AG04449 (cell line): Measurements from ENCODE around the gene USP32.

ENCODE experiments used
- CTCF ChIA-PET: fragments of 350-600 bp; formaldehyde crosslinking; extraction: SDS; loops from one replicate; lab custom pipeline; 2021; ENCODE audit warnings: antibody characterized with exemption; lab: Yijun Ruan, JAX
- POLR2A ChIA-PET: fragments of 400-600, 350-600 bp; formaldehyde crosslinking; extraction: SDS; loops from one replicate; lab custom pipeline; 2020; ENCODE audit warnings: antibody characterized with exemption, inconsistent platforms; lab: Yijun Ruan, JAX
- DNase-seq: peaks from one replicate; pipeline ENCODE4 v3.0.0-alpha.2; 2010; ENCODE audit warnings: low read depth, low spot score
- H3K4me3 ChIP-seq: 2 replicates; pipeline ENCODE4 v1.5.1; 2011; ENCODE audit warnings: low read depth, mild to moderate bottlenecking, control low read depth, low read length
- TF ChIP-seq, protein P1 (sequence below): IDR thresholded peaks from one replicate; pipeline ENCODE4 v1.5.1; 2011; ENCODE audit warnings: mild to moderate bottlenecking, moderate library complexity, low read length, control low read depth, inconsistent platforms; ENCODE audit not compliant: insufficient read depth; ENCODE audit errors: missing control alignments

Gene USP32

DNA sequence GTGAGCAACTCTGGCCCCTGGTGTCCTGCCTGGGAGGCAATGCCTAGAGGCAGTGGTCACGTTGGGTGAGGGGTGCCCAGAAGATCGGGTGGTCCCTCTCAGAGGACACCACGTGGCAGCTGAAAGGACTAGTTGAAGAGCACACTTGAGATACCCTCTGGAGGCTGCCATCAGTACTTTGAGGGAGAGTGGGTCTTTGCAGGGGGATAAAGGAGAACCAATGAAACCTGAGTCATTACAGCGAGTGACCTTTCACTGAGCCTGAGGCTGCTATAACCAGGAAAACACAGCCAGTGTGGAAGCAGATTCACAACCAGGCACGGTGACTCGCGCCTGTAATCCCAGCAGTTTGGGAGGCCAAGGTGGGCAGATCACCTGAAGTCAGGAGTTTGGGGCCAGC is 223.3 kb downstream of the USP32 start:
- ChIA-PET POLR2A (no interaction called here), CTCF (no interaction called here)
- H3K4me3 ChIP-seq = no peak overlapping the region
- DNase-seq = no peak
- TF ChIP-seq, protein P1, sequence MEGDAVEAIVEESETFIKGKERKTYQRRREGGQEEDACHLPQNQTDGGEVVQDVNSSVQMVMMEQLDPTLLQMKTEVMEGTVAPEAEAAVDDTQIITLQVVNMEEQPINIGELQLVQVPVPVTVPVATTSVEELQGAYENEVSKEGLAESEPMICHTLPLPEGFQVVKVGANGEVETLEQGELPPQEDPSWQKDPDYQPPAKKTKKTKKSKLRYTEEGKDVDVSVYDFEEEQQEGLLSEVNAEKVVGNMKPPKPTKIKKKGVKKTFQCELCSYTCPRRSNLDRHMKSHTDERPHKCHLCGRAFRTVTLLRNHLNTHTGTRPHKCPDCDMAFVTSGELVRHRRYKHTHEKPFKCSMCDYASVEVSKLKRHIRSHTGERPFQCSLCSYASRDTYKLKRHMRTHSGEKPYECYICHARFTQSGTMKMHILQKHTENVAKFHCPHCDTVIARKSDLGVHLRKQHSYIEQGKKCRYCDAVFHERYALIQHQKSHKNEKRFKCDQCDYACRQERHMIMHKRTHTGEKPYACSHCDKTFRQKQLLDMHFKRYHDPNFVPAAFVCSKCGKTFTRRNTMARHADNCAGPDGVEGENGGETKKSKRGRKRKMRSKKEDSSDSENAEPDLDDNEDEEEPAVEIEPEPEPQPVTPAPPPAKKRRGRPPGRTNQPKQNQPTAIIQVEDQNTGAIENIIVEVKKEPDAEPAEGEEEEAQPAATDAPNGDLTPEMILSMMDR = no peak

DNA sequence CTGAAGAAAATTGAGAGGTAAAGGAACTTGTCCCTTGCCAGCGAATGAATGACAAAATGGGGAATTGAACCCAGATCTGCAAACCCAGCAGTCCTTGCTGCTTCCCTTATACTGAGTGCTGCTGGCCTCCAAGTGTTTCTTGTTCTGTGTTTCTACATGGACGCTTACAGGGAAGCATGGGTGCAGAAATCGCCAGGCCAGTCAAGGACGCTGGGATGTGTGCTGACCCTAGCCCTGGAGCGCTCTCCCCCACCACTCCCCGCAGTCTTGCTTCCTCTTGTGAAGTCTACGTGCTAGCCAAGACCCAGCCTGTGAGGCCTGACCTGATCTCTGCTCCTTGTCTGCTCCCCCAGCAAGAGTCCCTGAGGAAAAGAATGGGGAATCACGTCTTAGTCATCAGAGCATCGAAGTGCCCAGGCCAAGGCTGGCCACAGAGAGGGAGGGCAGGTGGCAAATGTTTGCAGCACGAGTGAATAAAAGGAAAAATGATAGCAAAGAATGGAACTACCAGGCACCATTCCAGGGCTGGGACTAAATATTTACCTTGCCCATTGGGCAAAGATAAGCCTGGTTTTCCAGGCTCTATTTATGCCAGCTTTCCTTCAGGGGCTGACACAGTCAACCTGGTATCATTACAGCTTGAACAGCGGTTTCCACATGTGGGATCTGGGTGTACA is 224.7 kb downstream of the USP32 start:
- no peak overlapping the region for H3K4me3 ChIP-seq
- DNase-seq = no peak
- CTCF ChIA-PET = interaction anchor here (1.0 to 1.2 kb wide), 2 partner anchors 25 to 27 kb away, joined by 3 to 4 read pairs; no protein-coding TSS in a partner anchor
- POLR2A ChIA-PET = no interaction called here
- TF ChIP-seq, protein P1 = no peak

DNA sequence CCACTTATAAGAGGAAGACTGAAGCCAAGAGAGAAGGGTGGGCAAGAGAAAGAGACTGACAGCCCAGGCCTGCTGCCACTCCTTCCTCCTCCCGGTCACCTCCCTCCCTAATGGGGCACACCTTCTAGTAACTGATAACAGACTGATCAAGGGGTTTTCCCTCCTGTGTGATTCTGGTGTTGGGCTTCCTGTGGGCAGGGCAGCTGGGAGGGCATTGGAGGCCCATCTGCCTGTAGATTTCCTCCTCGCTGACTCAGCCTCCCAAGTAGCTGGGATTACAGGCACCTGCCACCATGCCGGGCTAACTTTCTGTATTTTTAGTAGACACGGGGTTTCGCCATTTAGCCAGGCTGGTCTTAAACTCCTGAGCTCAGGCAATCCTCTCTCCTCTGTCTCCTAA is 226.0 kb downstream of the USP32 start:
- TF ChIP-seq, protein P1 = no peak
- no peak for DNase-seq
- ChIA-PET POLR2A (no interaction called here), CTCF (interaction anchor here (1.0 kb wide), 1 partner anchor 25 kb away, joined by 3 read pairs; no protein-coding TSS in a partner anchor)
- H3K4me3 ChIP-seq = no peak overlapping the region

DNA sequence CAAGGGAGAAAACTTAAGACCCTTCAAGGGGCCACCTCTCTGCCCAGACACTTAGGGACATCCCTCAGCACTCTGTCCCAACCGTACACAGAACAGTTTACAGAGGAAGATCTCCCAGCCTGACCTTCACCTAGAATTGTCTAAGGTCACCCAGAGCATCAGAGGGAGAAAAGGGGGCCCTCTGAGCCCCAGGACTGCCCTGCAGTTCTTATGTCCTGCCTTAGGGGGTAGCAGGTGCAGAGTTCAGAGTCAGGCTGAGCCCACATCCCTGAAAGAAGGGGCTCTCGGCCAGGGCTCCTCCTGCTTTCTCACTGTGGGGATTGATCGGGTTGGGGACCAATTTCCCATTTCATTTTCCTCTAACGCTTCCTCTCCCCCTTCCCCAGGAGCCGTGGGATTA is 226.7 kb downstream of the USP32 start:
- no peak overlapping the region for H3K4me3 ChIP-seq
- TF ChIP-seq, protein P1 = no peak
- POLR2A ChIA-PET = no interaction called here
- DNase-seq = no peak
- CTCF ChIA-PET = no interaction called here

DNA sequence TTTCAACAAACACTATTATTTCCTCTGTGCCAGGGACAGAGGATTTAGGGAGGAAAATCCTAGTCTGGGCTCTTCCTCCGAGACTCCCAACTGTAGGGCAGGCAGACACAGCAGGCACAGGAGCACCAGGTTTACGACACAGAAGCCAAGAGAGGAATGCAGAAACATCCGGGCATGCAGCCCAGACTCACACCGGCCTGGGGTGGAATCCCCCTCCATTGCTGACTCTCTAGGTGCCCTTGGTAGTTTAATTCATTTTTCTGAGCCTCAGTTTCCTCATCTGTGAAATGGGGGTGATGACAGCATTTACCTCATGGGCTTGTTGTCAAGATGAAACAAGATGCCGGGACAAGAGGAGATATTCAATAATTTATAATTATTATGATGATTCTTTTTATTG is 227.2 kb downstream of the USP32 start:
- no peak for DNase-seq
- CTCF ChIA-PET = no interaction called here
- POLR2A ChIA-PET = no interaction called here
- TF ChIP-seq, protein P1 = no peak
- H3K4me3 ChIP-seq = no peak overlapping the region

- ChIA-PET CTCF (no interaction called here), POLR2A (no interaction called here)
- H3K4me3 ChIP-seq = no peak overlapping the region
- TF ChIP-seq, protein P1 = no peak
- DNase-seq = no peak
Measured at GRCh38 chr17:60164164-60164563, 227.8 kb downstream of the USP32 start.
